GM12878 (cell line): ENCODE data around the gene TAF4.

ENCODE experiments used
- EP300 ChIP-seq, 2 experiments: fragments of 150-350 bp in 1 of 2; IDR thresholded peaks; 2 replicates each; pipeline ENCODE4 v1.6.1; 2011 to 2012; ENCODE audit warnings: low read depth in 2 of 2, low read length in 2 of 2, borderline replicate concordance in 1 of 2, improper control_type of control experiment in 1 of 2, inconsistent platforms in 1 of 2; ENCODE audit not compliant: control insufficient read depth in 1 of 2
- MTA2 ChIP-seq: fragments of 450-650 bp; IDR thresholded peaks from 2 replicates; pipeline ENCODE4 v1.6.1; 2016; ENCODE audit warnings: low read depth, mild to moderate bottlenecking, moderate library complexity
- POLR2A ChIP-seq: IDR thresholded peaks from 2 replicates; pipeline ENCODE4 v1.6.1; 2011; ENCODE audit warnings: low read depth, mild to moderate bottlenecking, low read length
- POLR2AphosphoS5 ChIP-seq: IDR thresholded peaks from 2 replicates; pipeline ENCODE4 v1.6.1; 2011; ENCODE audit warnings: mild to moderate bottlenecking, low read length, inconsistent platforms
- RCOR1 ChIP-seq: conservative IDR thresholded peaks from 2 replicates; pipeline ENCODE4 v1.6.1; 2012; ENCODE audit warnings: low read depth, low read length, improper control_type of control experiment
- YY1 ChIP-seq: IDR thresholded peaks from 2 replicates; pipeline ENCODE4 v1.6.1; 2011; ENCODE audit warnings: low read depth, mild to moderate bottlenecking, low read length
- ZNF217 ChIP-seq: fragments of 450-650 bp; IDR thresholded peaks from 2 replicates; pipeline ENCODE4 v1.6.1; 2017; ENCODE audit warnings: antibody characterized with exemption, mild to moderate bottlenecking

- TF ChIP-seq POLR2AphosphoS5 (no peak), EP300 (IDR thresholded peaks at IDR 0.05; ENCODE audit: borderline replicate concordance in 1 of 2, control insufficient read depth in 1 of 2, low read depth in 2 of 2, low read length in 2 of 2) (no peak), MTA2 (no peak), RCOR1 (no peak), YY1 (no peak), POLR2A (no peak), ZNF217 (no peak)
These were observed 23.5 kb downstream of the TAF4 start for GRCh38 chr20:62042025-62042820.
